Lower leg skin (tissue), 4 donors: ENCODE results near the gene MUC12. TPM values are rescaled to one million over a fixed set of nuclear protein-coding genes. Genes with fewer than 3 reads are reported as not detected.

ENCODE experiments used
- DNase-seq, 2 donors: peaks; one replicate each; pipeline ENCODE4 v3.0.0-alpha.2; 2019; ENCODE audit warnings: low spot score in 2 of 2
- H3K4me3 ChIP-seq: fragments of 200-600 bp; sonication (generic); 2 replicates; pipeline ENCODE4 v1.5.1; 2017; ENCODE audit warnings: mild to moderate bottlenecking, low read depth; ENCODE audit not compliant: poor library complexity, severe bottlenecking
- CTCF ChIP-seq, 3 donors: fragments of 450-650 bp; IDR thresholded peaks; one replicate each; pipeline ENCODE4 v1.5.1; 2016; ENCODE audit warnings: antibody characterized with exemption in 3 of 3, mild to moderate bottlenecking in 3 of 3, moderate library complexity in 2 of 3
- POLR2A ChIP-seq, 2 donors: fragments of 450-650 bp; IDR thresholded peaks; one replicate each; pipeline ENCODE4 v1.6.1; 2016 to 2017; ENCODE audit warnings: antibody characterized with exemption in 2 of 2, mild to moderate bottlenecking in 1 of 2, moderate library complexity in 1 of 2
- WGBS, 2 donors: methylation state at CpG; one replicate each; pipeline ENCODE4 v1.1.5; 2018; 5-methylcytosine and 5-hydroxymethylcytosine counted together
- intact Hi-C: fragments of 100-400 bp; cut with DNase I; formaldehyde crosslinking; loops from one replicate; pipeline ENCODE4 v1.15.0; 2023; ENCODE audit warnings: low total_unique reads
- total RNA-seq, 4 donors: library from RNA; depleted of rRNA; stranded (reverse); fragments of >200 nt; gene quantifications; one replicate each; pipeline ENCODE4 v1.1.0, GENCODE V29; 2016

Gene MUC12
- total RNA-seq, 4 donors from 2014 or later, result not detected

- TF ChIP-seq CTCF (IDR thresholded peaks at IDR 0.05), result no peak
- TF ChIP-seq POLR2A (IDR thresholded peaks at IDR 0.05), result no peak
- no peak for DNase-seq
- intact Hi-C loops, result no loop called here
- H3K4me3 ChIP-seq, result no peak overlapping the region
- WGBS, 2 donors, result 28 to 42% methylated on average over 14 of the region's 14 CpGs
These were observed 49.2 kb downstream of the MUC12 start for GRCh38 chr7:101018271-101019167.

GRCh38 chr7:101020444-101020843, 51.1 kb downstream of the MUC12 start:
- H3K4me3 ChIP-seq, result no peak overlapping the region
- intact Hi-C loops, result no loop called here
- TF ChIP-seq CTCF (IDR thresholded peaks at IDR 0.05) (no peak), POLR2A (IDR thresholded peaks at IDR 0.05) (no peak)
- DNase-seq, result no peak
- 72 to 77% methylated on average over 8 of the region's 8 CpGs for WGBS, 2 donors

- H3K4me3 ChIP-seq, result no peak overlapping the region
- TF ChIP-seq CTCF (IDR thresholded peaks at IDR 0.05), result no peak
- no peak for TF ChIP-seq POLR2A (IDR thresholded peaks at IDR 0.05)
- 61 to 65% methylated on average over 3 of the region's 3 CpGs for WGBS, 2 donors
- no peak for DNase-seq
- intact Hi-C loops, result no loop called here
These were observed 52.3 kb downstream of the MUC12 start for GRCh38 chr7:101021703-101022102.

DNA sequence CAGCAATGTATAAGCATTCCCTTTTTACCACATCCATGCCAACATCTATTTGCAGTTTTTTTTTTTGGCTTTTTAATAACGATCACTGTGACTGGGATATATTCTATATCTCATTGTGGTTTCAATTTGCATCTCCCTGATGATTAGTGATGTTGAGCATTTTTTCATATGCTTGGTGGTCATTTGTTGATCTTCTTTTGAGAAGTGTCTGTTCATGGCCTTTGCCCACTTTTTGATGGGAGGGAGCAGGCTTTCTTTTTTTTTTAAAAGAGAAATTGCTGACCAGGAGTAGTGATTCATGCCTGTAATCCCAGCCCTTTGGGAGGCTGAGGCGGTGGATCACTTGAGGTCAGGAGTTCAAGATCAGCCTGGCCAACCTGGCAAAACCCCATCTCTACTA, 54.5 kb downstream of the MUC12 start:
- DNase-seq, result no peak
- no peak overlapping the region for H3K4me3 ChIP-seq
- intact Hi-C loops, result no loop called here
- TF ChIP-seq POLR2A (IDR thresholded peaks at IDR 0.05) (no peak), CTCF (IDR thresholded peaks at IDR 0.05) (no peak)
- WGBS, 2 donors, result 60 to 63% methylated on average over 2 of the region's 2 CpGs

DNA sequence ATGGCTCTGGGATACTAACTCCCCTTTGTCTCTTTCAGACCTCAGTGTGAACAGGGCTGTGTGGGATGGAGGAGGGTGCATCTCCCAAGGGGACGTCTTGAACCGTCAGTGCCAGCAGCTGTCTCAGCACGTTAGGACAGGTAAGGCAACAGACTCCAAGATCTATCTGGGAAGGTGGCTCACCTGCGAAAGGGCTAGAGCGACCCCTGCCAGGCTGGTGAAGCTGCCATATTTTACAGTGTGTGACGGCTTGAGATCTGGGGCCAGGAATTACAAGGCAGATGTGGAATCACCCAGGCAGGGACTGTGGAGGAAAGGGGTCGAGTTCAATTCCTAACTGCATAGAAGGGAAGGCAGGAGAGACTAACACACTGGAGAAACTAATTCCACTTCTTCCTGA, 61.7 kb downstream of the MUC12 start:
- TF ChIP-seq CTCF (IDR thresholded peaks at IDR 0.05), result no peak
- no peak for TF ChIP-seq POLR2A (IDR thresholded peaks at IDR 0.05)
- H3K4me3 ChIP-seq, result no peak overlapping the region
- WGBS, 2 donors, result 7 to 20% methylated on average over 7 of the region's 7 CpGs
- intact Hi-C loops, result no loop called here
- no peak for DNase-seq
